OCI-LY7 (cell line): ENCODE measurements around the gene APOD. TPM values are rescaled to one million over a fixed set of nuclear protein-coding genes. Genes with fewer than 3 reads are reported as not detected.
"Not testable (repeated sequence)": the region's sequence is repeated elsewhere in the genome, so short reads cannot be mapped to it uniquely, and the experiment has no call there.

Experiments used
- BruUV-seq: library from RNA; stranded (reverse); fragments of 400-500 nt; replicated peaks from 2 replicates; lab custom pipeline; 2021; lab: Mats Ljungman, UMichigan
- CTCF ChIA-PET: fragments of 300-600 bp; sonication (Branson Sonifier 250); formaldehyde crosslinking; loops from one replicate; lab custom pipeline; 2022; ENCODE audit warnings: antibody characterized with exemption; ENCODE audit not compliant: unreplicated experiment; lab: Charles Lee
- POLR2A ChIA-PET: fragments of 300-600 bp; sonication (Branson Sonifier 250); formaldehyde crosslinking; loops from one replicate; lab custom pipeline; 2022; ENCODE audit warnings: antibody characterized with exemption; lab: Charles Lee
- DNase-seq: peaks from one replicate; pipeline ENCODE4 v3.0.0-alpha.2; 2015; ENCODE audit warnings: low spot score
- H2AFZ ChIP-seq: fragments of 200-600 bp; sonication (generic), shearing (Covaris generic); 2 replicates; pipeline ENCODE4 v1.6.1; 2014; ENCODE audit warnings: mild to moderate bottlenecking, antibody characterized with exemption, low read length, moderate library complexity
- H3K27ac ChIP-seq: fragments of 200-600 bp; sonication (generic); 2 replicates; pipeline ENCODE4 v1.5.1; 2014; ENCODE audit warnings: mixed run types, low read depth, mild to moderate bottlenecking, moderate library complexity, low read length, inconsistent platforms; ENCODE audit not compliant: poor library complexity, severe bottlenecking
- H3K36me3 ChIP-seq: fragments of 200-600 bp; sonication (generic); 2 replicates; pipeline ENCODE4 v1.6.1; 2014; ENCODE audit warnings: mild to moderate bottlenecking, antibody characterized with exemption, low read length, moderate library complexity, mixed read lengths; ENCODE audit not compliant: insufficient read depth
- H3K4me1 ChIP-seq: fragments of 200-600 bp; sonication (generic); 2 replicates; pipeline ENCODE4 v1.5.1; 2014; ENCODE audit warnings: mild to moderate bottlenecking, low read length; ENCODE audit not compliant: insufficient read depth, poor library complexity, severe bottlenecking
- H3K4me2 ChIP-seq: fragments of 200-600 bp; sonication (generic); 2 replicates; pipeline ENCODE4 v1.6.1; 2014; ENCODE audit warnings: mild to moderate bottlenecking, low read length
- H3K4me3 ChIP-seq: fragments of 200-600 bp; sonication (generic); 2 replicates; pipeline ENCODE4 v1.5.1; 2014; ENCODE audit warnings: mild to moderate bottlenecking, low read depth, low read length; ENCODE audit not compliant: poor library complexity, severe bottlenecking
- H3K79me2 ChIP-seq: fragments of 200-600 bp; sonication (generic); 2 replicates; pipeline ENCODE4 v1.6.1; 2016; ENCODE audit warnings: low read depth, mild to moderate bottlenecking, low read length, moderate library complexity, mixed read lengths; ENCODE audit not compliant: insufficient read depth
- H3K9me2 ChIP-seq: fragments of 200-600 bp; sonication (generic); 2 replicates; pipeline ENCODE4 v1.6.1; 2016; ENCODE audit warnings: mild to moderate bottlenecking, low read length, mixed read lengths; ENCODE audit not compliant: insufficient read depth
- H3K9me3 ChIP-seq: fragments of 200-600 bp; sonication (generic); 2 replicates; pipeline ENCODE4 v1.6.1; 2014; ENCODE audit warnings: mild to moderate bottlenecking, mixed run types, low read length, mixed read lengths
- H4K20me1 ChIP-seq: fragments of 200-600 bp; sonication (generic); 2 replicates; pipeline ENCODE4 v1.6.1; 2014; ENCODE audit warnings: mild to moderate bottlenecking, antibody characterized with exemption, low read length, moderate library complexity, mixed read lengths; ENCODE audit not compliant: insufficient read depth
- EZH2phosphoT487 ChIP-seq: fragments of 200-600 bp; sonication (generic); IDR thresholded peaks from 2 replicates; pipeline ENCODE4 v1.6.1; 2018; ENCODE audit warnings: low read depth, borderline replicate concordance, mild to moderate bottlenecking, mixed run types, antibody characterized with exemption, low read length, moderate library complexity, mixed read lengths
- intact Hi-C: fragments of 100-400 bp; cut with micrococcal nuclease; formaldehyde crosslinking; loops from one replicate; pipeline ENCODE4 v1.10.0; 2022; ENCODE audit not compliant: unreplicated experiment
- total RNA-seq, 2 experiments: library from RNA; depleted of rRNA in 1 of 2; stranded (reverse); fragments of >200 nt in 1 of 2; shearing (Covaris generic) in 1 of 2; gene quantifications; 2 replicates each; pipeline ENCODE4 v1.2.3, GENCODE V29; 2014 to 2022

Gene APOD
- total RNA-seq, 2 experiments from 2014 or later: not detected

GRCh38 chr3:195619591-195620369 is 36.0 kb upstream of the APOD start:
- H4K20me1 ChIP-seq, BruUV-seq, H3K9me2 ChIP-seq, H2AFZ ChIP-seq, POLR2A ChIA-PET, H3K4me3 ChIP-seq, DNase-seq, H3K79me2 ChIP-seq, H3K9me3 ChIP-seq, H3K27ac ChIP-seq, CTCF ChIA-PET, H3K36me3 ChIP-seq, H3K4me1 ChIP-seq, H3K4me2 ChIP-seq: not testable (repeated sequence)
- intact Hi-C loops: loop anchor here (5.0 to 10.0 kb wide), 2 partner anchors 98 to 235 kb away; no protein-coding TSS in a partner anchor

- H3K4me2 ChIP-seq, H3K4me3 ChIP-seq, H3K79me2 ChIP-seq, DNase-seq, H3K36me3 ChIP-seq, H4K20me1 ChIP-seq, CTCF ChIA-PET, intact Hi-C loops, H2AFZ ChIP-seq, H3K9me3 ChIP-seq, H3K27ac ChIP-seq, POLR2A ChIA-PET, H3K9me2 ChIP-seq, BruUV-seq: not testable (repeated sequence)
- H3K4me1 ChIP-seq: peaks cover 13% of the 10 kb centered on the region
These were observed 34.3 kb upstream of the APOD start for GRCh38 chr3:195617784-195618659.

GRCh38 chr3:195617134-195617533 is 33.4 kb upstream of the APOD start:
- H3K36me3 ChIP-seq, DNase-seq, H3K79me2 ChIP-seq, H3K9me3 ChIP-seq, H2AFZ ChIP-seq, BruUV-seq, H4K20me1 ChIP-seq, intact Hi-C loops, POLR2A ChIA-PET, H3K27ac ChIP-seq, H3K9me2 ChIP-seq, H3K4me3 ChIP-seq, CTCF ChIA-PET, H3K4me2 ChIP-seq: not testable (repeated sequence)
- H3K4me1 ChIP-seq: peaks cover 13% of the 10 kb centered on the region

DNA sequence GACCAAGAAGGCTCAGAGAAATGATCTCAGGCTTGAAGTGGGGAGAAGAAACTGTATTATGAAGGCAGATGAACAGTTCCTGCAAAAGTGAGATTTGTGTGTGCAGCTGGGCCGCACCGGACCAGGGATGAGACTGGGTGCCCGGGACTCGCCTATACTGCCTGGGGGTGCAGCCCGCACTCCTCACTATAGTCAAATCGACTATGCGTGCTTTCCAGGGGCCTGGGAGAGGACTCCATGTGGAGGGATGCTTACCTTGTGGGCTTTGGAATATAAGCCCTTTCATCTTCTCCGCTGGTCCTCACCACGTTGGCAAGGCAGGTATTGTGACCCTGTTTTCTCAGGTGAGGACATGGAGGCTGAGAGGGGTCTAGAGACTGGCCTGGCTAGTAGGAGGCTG is 32.9 kb upstream of the APOD start:
- Histone ChIP-seq H2AFZ (no peak overlapping the region), H3K4me2 (no peak overlapping the region), H4K20me1 (no peaks in the 10 kb centered on the region), H3K9me2 (no peaks in the 10 kb centered on the region), H3K9me3 (no peaks in the 10 kb centered on the region), H3K4me1 (peaks cover 13% of the 10 kb centered on the region), H3K36me3 (no peaks in the 10 kb centered on the region), H3K79me2 (no peaks in the 10 kb centered on the region), H3K4me3 (no peak overlapping the region), H3K27ac (no peak overlapping the region)
- no peak for TF ChIP-seq EZH2phosphoT487
- no TSS peak for BruUV-seq
- CTCF ChIA-PET: no interaction called here
- POLR2A ChIA-PET: no interaction called here
- DNase-seq: no peak
- intact Hi-C loops: no loop called here

DNA sequence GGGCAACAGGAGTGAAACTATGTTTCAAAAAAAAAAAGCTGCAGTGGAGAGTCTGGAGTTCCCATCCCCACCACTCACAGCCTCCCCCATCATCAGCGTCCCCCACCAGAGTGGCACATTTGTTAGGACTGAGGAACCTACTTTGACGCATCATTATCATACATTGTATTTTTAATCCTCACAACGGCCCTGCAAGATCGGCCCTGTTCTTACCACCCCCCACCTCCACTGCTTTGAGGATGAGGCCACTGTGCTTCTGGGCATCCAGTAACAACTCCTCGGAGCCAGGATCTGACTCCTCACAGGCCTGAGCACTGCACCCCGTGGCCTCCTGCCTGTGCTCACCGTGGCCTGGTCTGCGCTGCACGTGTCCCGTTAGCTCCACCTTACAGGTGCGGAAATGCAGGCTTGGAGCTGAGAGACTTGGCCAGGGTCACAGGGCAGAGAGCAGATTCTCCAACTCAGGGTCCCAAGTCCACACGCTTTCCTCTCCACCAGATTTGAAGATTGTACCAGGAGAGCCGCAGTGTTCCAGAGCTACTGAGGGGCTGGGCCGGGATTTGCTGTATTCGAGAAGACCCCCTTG is 32.3 kb upstream of the APOD start:
- H2AFZ ChIP-seq, DNase-seq, H3K27ac ChIP-seq, H3K9me2 ChIP-seq, POLR2A ChIA-PET, CTCF ChIA-PET, H3K4me2 ChIP-seq, H3K4me3 ChIP-seq, H3K9me3 ChIP-seq, intact Hi-C loops, BruUV-seq, H4K20me1 ChIP-seq, H3K36me3 ChIP-seq, H3K79me2 ChIP-seq: not testable (repeated sequence)
- peaks cover 13% of the 10 kb centered on the region for H3K4me1 ChIP-seq
